Naive thymus-derived CD4-positive, alpha-beta T cell (primary cell): Measurements from ENCODE around the gene PIM2. TPM values are rescaled to one million over a fixed set of nuclear protein-coding genes. Genes with fewer than 3 reads are reported as not detected.
"Not testable (repeated sequence)": the region's sequence is repeated elsewhere in the genome, so short reads cannot be mapped to it uniquely, and the experiment has no call there.

Source experiments
- ATAC-seq: fragments of 150-1000 bp; cut with Tn5 transposase; 2 replicates; pipeline ENCODE4 v1.10.0; 2021; ENCODE audit warnings: mild to moderate bottlenecking, moderate library complexity
- CTCF ChIA-PET: fragments of 350-600 bp; sonication (Branson Sonifier 250); formaldehyde crosslinking; loops from one replicate; lab custom pipeline; 2021; ENCODE audit warnings: antibody characterized with exemption; lab: Charles Lee
- POLR2A ChIA-PET: fragments of 350-600 bp; sonication (Branson Sonifier 250); formaldehyde crosslinking; loops from one replicate; lab custom pipeline; 2021; ENCODE audit warnings: antibody characterized with exemption, inconsistent platforms; lab: Charles Lee
- DNase-seq, 9 donors: peaks; one replicate each; pipeline versions ENCODE4 v3.0.0 to v3.0.0-alpha.2; 2020 to 2022; ENCODE audit warnings: mixed read lengths in 1 of 9
- H3K27ac ChIP-seq: one replicate; pipeline ENCODE4 v1.7.0; 2013; ENCODE audit warnings: mild to moderate bottlenecking, low read depth, low read length, moderate library complexity
- H3K27me3 ChIP-seq, 2 donors: one replicate each; pipeline ENCODE4 v1.7.0; 2013; ENCODE audit warnings: low read length in 2 of 2, mild to moderate bottlenecking in 2 of 2, moderate library complexity in 2 of 2; ENCODE audit not compliant: control insufficient read depth in 2 of 2, insufficient read depth in 2 of 2
- H3K36me3 ChIP-seq, 3 experiments: 1 replicate in 2 of 3; 2 replicates in 1 of 3; pipeline ENCODE4 v1.7.0; 2013; ENCODE audit warnings: low read length in 3 of 3, mild to moderate bottlenecking in 3 of 3, moderate library complexity in 1 of 3; ENCODE audit not compliant: insufficient read depth in 3 of 3, control insufficient read depth in 2 of 3
- H3K4me1 ChIP-seq, 2 donors: one replicate each; pipeline ENCODE4 v1.7.0; 2013; ENCODE audit warnings: low read length in 2 of 2, mild to moderate bottlenecking in 2 of 2, moderate library complexity in 1 of 2; ENCODE audit not compliant: control insufficient read depth in 2 of 2, insufficient read depth in 2 of 2
- H3K4me3 ChIP-seq: 2 replicates; pipeline ENCODE4 v1.7.0; 2013; ENCODE audit warnings: mild to moderate bottlenecking, low read length
- H3K9me3 ChIP-seq, 3 experiments: 1 replicate in 2 of 3; 2 replicates in 1 of 3; pipeline ENCODE4 v1.7.0; 2013; ENCODE audit warnings: low read length in 3 of 3; ENCODE audit not compliant: control insufficient read depth in 2 of 3
- H3K27ac Mint-ChIP-seq, 9 donors: one replicate each; pipeline ENCODE4 v1.8.0; 2020 to 2022; ENCODE audit warnings: mixed read lengths in 9 of 9, mild to moderate bottlenecking in 8 of 9, moderate library complexity in 5 of 9, inconsistent platforms in 2 of 9
- H3K27me3 Mint-ChIP-seq, 5 donors: one replicate each; pipeline ENCODE4 v1.8.0; 2021 to 2022; ENCODE audit warnings: mixed read lengths in 5 of 5, mild to moderate bottlenecking in 1 of 5
- H3K36me3 Mint-ChIP-seq, 5 donors: one replicate each; pipeline ENCODE4 v1.8.0; 2020 to 2022; ENCODE audit warnings: mixed read lengths in 5 of 5, mild to moderate bottlenecking in 3 of 5, inconsistent platforms in 1 of 5
- H3K4me1 Mint-ChIP-seq, 7 donors: one replicate each; pipeline ENCODE4 v1.8.0; 2020 to 2022; ENCODE audit warnings: mixed read lengths in 7 of 7, mild to moderate bottlenecking in 3 of 7, inconsistent platforms in 1 of 7
- H3K4me3 Mint-ChIP-seq, 10 donors: one replicate each; pipeline ENCODE4 v1.8.0; 2020 to 2022; ENCODE audit warnings: mild to moderate bottlenecking in 10 of 10, mixed read lengths in 10 of 10, moderate library complexity in 6 of 10, inconsistent platforms in 2 of 10
- H3K9me3 Mint-ChIP-seq, 11 donors: one replicate each; pipeline ENCODE4 v1.8.0; 2020 to 2022; ENCODE audit warnings: mixed read lengths in 11 of 11, mild to moderate bottlenecking in 4 of 11, inconsistent platforms in 1 of 11, moderate library complexity in 1 of 11
- intact Hi-C, 2 donors: fragments of 100-400 bp; cut with micrococcal nuclease; formaldehyde crosslinking; loops; one replicate each; pipeline ENCODE4 v1.15.1; 2023
- polyA plus RNA-seq, 2 donors: library from polyadenylated mRNA; unstranded; fragments of 300-500 nt; fragmentation: Illumina TruSeq; gene quantifications; one replicate each; pipeline ENCODE4 v1.2.3, GENCODE V29; 2021
- total RNA-seq, 6 experiments: library from RNA in 5 of 6; stranded (reverse) in 5 of 6; gene quantifications; 1 replicate in 5 of 6; 2 replicates in 1 of 6; pipeline ENCODE4 v1.2.3 and lab custom pipeline; 2021 to 2026

The PIM2 gene
- total and polyA plus RNA-seq, 7 experiments from 2014 or later, result 144 to 463 (median 295) TPM

DNA sequence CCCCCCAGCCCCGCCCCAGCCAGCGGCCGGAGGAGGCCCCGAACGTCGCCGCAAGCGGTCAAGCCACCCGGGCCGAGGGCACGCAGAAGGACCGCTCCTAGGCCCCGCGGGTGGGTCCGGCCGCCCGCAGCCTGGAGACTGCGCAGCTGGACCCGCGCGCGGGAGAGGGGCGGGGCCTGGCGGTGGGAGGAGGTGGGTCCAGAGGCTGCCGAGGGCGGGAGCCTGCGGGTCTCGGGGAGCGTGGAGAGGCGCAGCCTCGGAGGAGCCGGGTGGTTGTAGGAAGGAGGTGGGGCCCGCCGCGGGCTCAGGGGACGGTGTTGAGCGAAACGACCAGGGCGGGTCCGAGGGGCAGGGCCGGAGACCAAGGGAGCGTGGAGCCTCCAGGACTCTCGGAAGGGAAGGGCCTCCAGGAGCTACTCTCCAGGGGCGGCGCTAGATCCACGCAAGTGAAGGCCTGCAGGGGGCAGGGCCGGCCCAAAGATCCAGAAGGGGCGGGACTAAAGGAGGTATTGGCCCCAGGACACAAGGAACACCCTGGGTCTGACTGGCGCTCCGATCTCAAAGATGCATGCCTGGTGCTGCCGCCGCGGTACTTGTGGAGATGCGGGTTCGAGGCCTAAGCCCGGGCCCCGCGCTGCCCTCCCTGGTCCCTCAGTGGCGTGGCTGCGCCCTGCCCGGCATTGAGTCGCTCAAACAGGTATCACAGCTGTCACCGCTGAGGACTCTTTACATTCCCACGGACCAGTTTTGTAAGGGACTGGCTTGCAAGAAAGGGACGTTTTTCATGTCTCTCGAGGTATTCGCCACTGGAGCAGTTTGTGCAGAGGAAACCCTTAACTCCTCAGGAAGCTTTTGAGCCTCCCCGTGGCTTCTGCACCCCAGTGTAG is 27.2 kb downstream of the PIM2 start:
- Mint-ChIP-seq H3K27me3 (no peaks in the 10 kb centered on the region), H3K36me3 (peaks cover 0 to 3% (median 0%) of the 10 kb centered on the region in 5 donors), H3K9me3 (peaks cover 0 to 2% (median 0%) of the 10 kb centered on the region in 11 donors), H3K4me1 (peaks cover 12 to 31% (median 20%) of the 10 kb centered on the region in 7 donors), H3K4me3 (peak overlapping the region; percentile 70 to 98 (median 86)), H3K27ac (peak overlapping the region in 8 of 9 donors; percentile 14 to 82 (median 64))
- ATAC-seq (peak; percentile 94), DNase-seq (peak; percentile 61 to 79 (median 75))
- no peaks in the 10 kb centered on the region for H3K9me3 ChIP-seq
- ChIA-PET CTCF (interaction anchor here (0.6 to 2.3 kb wide), 9 partner anchors 21 to 244 kb away, joined by 3 to 10 read pairs (median 5); no protein-coding TSS in a partner anchor), POLR2A (interaction anchor here (1.0 to 5.3 kb wide), 9 partner anchors 20 to 240 kb away, joined by 3 to 48 read pairs (median 4); partner anchors contain the start of genes OTUD5 and SLC35A2)
- intact Hi-C loops, result loop anchor here (1.0 to 10.0 kb wide), 13 partner anchors 20 to 373 kb away; partner anchors contain the start of genes MAGIX (in 2 of the 2), FOXP3 (in 1 of the 2), GPKOW (in 1 of the 2) and HDAC6 (in 1 of the 2)
- peak overlapping the region; percentile 81 for H3K27ac ChIP-seq
- peaks cover 7 to 8% of the 10 kb centered on the region in 2 donors for H3K4me1 ChIP-seq
- H3K36me3 ChIP-seq, result peaks cover 0 to 13% (median 0%) of the 10 kb centered on the region in 3 experiments
- no peaks in the 10 kb centered on the region for H3K27me3 ChIP-seq
- peak overlapping the region; percentile 53 for H3K4me3 ChIP-seq

DNA sequence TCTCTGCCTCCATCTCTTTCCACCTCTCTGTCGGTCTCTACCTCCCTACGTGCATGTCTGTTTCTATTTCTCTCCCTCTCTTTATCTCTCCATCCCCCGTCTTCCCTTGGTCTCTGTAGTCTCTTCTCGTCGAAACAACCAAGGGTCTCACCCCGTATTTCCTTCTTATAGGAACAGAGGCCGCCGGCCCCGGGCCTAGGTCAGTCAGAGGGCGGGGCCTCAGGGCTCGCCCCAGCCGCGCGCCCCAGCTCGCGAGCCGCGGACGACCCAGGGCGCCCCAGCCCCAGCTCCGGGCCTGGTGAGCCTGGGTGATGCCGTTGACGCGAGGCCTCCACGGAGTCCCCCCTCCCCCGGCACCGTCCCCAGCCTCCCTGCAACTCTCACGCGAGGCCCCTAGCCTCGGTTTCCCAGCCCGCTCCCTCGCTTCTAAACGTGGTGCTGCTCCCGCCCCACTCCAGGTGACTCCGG is 27.9 kb downstream of the PIM2 start:
- Mint-ChIP-seq H3K9me3 (peaks cover 0 to 2% (median 0%) of the 10 kb centered on the region in 11 donors), H3K4me1 (peaks cover 12 to 25% (median 20%) of the 10 kb centered on the region in 7 donors), H3K27me3 (no peaks in the 10 kb centered on the region), H3K27ac (peak overlapping the region in 8 of 9 donors; percentile 79 to 93 (median 86)), H3K4me3 (peak overlapping the region; percentile 73 to 98 (median 92)), H3K36me3 (peaks cover 0 to 3% (median 0%) of the 10 kb centered on the region in 5 donors)
- no peaks in the 10 kb centered on the region for H3K27me3 ChIP-seq
- peaks cover 0 to 13% (median 0%) of the 10 kb centered on the region in 3 experiments for H3K36me3 ChIP-seq
- peak overlapping the region; percentile 53 for H3K4me3 ChIP-seq
- DNase-seq (peak in 2 of 9 donors; percentile 8 to 31), ATAC-seq (peak; percentile 35)
- ChIA-PET CTCF (interaction anchor here (0.6 to 2.3 kb wide), 11 partner anchors 21 to 243 kb away, joined by 3 to 10 read pairs (median 5); no protein-coding TSS in a partner anchor), POLR2A (interaction anchor here (0.9 to 5.3 kb wide), 9 partner anchors 21 to 352 kb away, joined by 3 to 48 read pairs (median 4); partner anchors contain the start of genes OTUD5, SLC35A2 and TBC1D25)
- H3K9me3 ChIP-seq, result no peaks in the 10 kb centered on the region
- peaks cover 4% of the 10 kb centered on the region in 2 donors for H3K4me1 ChIP-seq
- intact Hi-C loops, result loop anchor here (1.0 to 10.0 kb wide), 13 partner anchors 20 to 374 kb away; partner anchors contain the start of genes MAGIX (in 2 of the 2), FOXP3 (in 1 of the 2), GPKOW (in 1 of the 2) and HDAC6 (in 1 of the 2)
- H3K27ac ChIP-seq, result peak overlapping the region; percentile 81

DNA sequence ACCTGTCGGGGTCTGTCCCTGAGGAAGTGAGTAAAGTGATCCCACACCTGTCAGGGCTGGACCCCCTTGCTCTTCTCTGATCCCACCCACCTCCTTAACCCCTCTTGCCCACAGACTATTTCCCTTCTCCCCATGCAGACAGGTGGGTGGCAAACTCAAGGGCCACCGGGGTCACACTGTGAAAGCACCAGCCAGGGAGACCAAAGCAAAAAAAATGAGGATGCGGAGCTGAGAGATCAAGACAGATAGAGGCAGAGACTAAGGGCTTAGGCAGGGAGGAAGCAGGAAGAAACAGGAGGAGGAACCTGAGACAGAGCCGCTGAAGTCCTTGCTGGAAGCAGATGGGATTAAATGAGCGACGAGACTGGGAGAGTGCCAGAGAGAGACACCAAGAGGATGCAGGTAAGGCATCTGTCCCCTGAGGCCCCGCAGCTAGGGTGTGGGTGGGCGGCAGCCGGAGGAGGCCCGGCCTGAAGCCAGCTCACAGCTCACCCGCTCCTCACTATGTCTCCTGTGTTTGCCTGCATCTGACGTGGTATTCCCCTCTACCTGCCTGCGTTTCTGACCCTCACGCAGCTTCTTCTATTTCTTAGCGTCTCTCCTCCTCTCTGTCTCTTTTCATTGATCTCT is 28.4 kb downstream of the PIM2 start:
- no peak for DNase-seq
- intact Hi-C loops, result loop anchor here (2.0 to 10.0 kb wide), 5 partner anchors 152 to 374 kb away; partner anchors contain the start of genes MAGIX (in 2 of the 2), FOXP3 (in 1 of the 2), GPKOW (in 1 of the 2) and PPP1R3F (in 1 of the 2)
- H3K9me3 ChIP-seq, result no peaks in the 10 kb centered on the region
- H3K27me3 ChIP-seq, result no peaks in the 10 kb centered on the region
- H3K27ac Mint-ChIP-seq, result peak overlapping the region; percentile 78 to 93 (median 87)
- H3K4me3 ChIP-seq, result peak overlapping the region; percentile 53
- H3K4me1 ChIP-seq, result peaks cover 4% of the 10 kb centered on the region in 2 donors
- peaks cover 10 to 21% (median 16%) of the 10 kb centered on the region in 7 donors for H3K4me1 Mint-ChIP-seq
- ATAC-seq, result no peak
- ChIA-PET CTCF (interaction anchor here (0.6 to 1.9 kb wide), 4 partner anchors 56 to 242 kb away, joined by 3 to 7 read pairs (median 4); no protein-coding TSS in a partner anchor), POLR2A (interaction anchor here (0.5 to 5.3 kb wide), 6 partner anchors 25 to 351 kb away, joined by 3 to 48 read pairs (median 4); partner anchors contain the start of genes HDAC6 and TBC1D25)
- no peaks in the 10 kb centered on the region for H3K27me3 Mint-ChIP-seq
- H3K9me3 Mint-ChIP-seq, result peaks cover 0 to 2% (median 0%) of the 10 kb centered on the region in 11 donors
- peak overlapping the region; percentile 81 for H3K27ac ChIP-seq
- peak overlapping the region; percentile 73 to 98 (median 92) for H3K4me3 Mint-ChIP-seq
- peaks cover 0 to 13% (median 0%) of the 10 kb centered on the region in 3 experiments for H3K36me3 ChIP-seq
- H3K36me3 Mint-ChIP-seq, result peaks cover 0 to 2% (median 0%) of the 10 kb centered on the region in 5 donors

DNA sequence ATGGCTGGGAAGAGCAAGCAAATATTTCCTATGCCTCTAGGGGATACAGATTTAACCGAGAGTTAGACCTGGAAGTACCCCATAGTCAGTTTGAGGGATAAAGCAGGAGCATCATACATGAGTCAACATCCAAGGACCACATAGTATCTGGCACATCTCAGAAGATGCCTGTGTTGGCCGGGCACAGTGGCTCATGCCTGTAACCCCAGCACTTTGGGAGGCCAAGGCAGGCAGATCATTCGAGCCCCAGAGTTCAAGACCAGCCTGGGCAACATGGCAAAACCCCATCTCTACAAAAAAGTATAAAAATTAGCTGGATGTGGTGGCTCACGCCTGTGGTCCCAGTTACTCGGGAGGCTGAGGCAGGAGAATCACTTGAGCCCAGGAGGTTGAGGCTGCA is 32.2 kb downstream of the PIM2 start:
- CTCF ChIA-PET, ATAC-seq, H3K27me3 ChIP-seq, H3K4me3 ChIP-seq, H3K27me3 Mint-ChIP-seq, H3K9me3 Mint-ChIP-seq, H3K36me3 ChIP-seq, H3K36me3 Mint-ChIP-seq, H3K4me3 Mint-ChIP-seq, H3K9me3 ChIP-seq, H3K4me1 ChIP-seq, intact Hi-C loops, H3K27ac ChIP-seq, H3K27ac Mint-ChIP-seq, DNase-seq, POLR2A ChIA-PET: not testable (repeated sequence)
- peaks cover 5 to 12% (median 10%) of the 10 kb centered on the region in 7 donors for H3K4me1 Mint-ChIP-seq

DNA sequence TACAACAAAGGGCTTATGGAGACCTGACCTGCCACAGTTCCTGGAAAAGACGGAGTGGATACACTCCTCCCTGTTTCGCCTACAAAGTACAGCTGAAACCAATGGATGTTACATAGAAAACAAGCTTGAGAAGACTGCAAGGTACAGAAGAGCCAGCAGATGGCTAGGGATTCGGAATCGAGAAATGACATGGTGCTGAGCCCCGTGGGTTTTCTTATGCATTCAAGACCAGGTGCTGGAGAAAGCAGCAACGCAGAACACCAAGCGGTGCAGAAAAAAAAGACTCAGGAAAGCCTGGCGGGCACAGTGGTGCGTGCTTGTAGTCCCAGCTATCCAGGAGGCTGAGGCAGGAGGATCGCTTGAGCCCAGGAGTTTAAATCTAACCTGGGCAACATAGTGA is 35.1 kb downstream of the PIM2 start:
- no peak for DNase-seq
- intact Hi-C loops, result no loop called here
- Histone ChIP-seq H3K27me3 (no peaks in the 10 kb centered on the region), H3K9me3 (no peaks in the 10 kb centered on the region), H3K4me3 (no peak overlapping the region), H3K36me3 (no peaks in the 10 kb centered on the region), H3K27ac (no peak overlapping the region), H3K4me1 (no peaks in the 10 kb centered on the region)
- H3K4me1 Mint-ChIP-seq, result no peaks in the 10 kb centered on the region
- no peak overlapping the region for H3K27ac Mint-ChIP-seq
- POLR2A ChIA-PET, result interaction anchor here (0.6 kb wide), 1 partner anchor 347 kb away, joined by 3 read pairs; no protein-coding TSS in a partner anchor
- peaks cover 0 to 4% (median 0%) of the 10 kb centered on the region in 5 donors for H3K27me3 Mint-ChIP-seq
- H3K9me3 Mint-ChIP-seq, result no peaks in the 10 kb centered on the region
- CTCF ChIA-PET, result no interaction called here
- no peak overlapping the region for H3K4me3 Mint-ChIP-seq
- no peaks in the 10 kb centered on the region for H3K36me3 Mint-ChIP-seq
- ATAC-seq, result no peak

DNA sequence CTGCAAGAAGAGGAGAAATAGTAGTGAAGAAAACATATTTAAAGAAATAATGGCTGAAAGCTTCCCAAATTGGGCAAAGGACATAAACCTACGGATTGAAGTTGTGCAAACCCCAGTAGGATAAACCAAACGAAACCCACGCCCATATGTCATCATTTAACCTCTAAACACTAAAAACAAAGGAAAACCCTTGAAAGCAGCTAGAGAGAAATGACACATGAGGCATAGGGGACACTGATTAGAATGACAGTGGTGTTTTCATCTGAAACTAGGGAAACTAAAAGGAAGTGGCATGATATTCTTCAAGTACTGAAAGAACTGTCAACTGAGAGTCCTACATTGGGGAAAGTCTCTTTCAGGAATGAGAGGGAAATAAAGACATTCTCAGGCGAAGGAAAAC is 41.9 kb downstream of the PIM2 start:
- H3K36me3 ChIP-seq, H3K4me1 Mint-ChIP-seq, CTCF ChIA-PET, H3K9me3 ChIP-seq, H3K27me3 ChIP-seq, H3K27me3 Mint-ChIP-seq, POLR2A ChIA-PET, H3K4me1 ChIP-seq, H3K36me3 Mint-ChIP-seq, H3K27ac ChIP-seq, DNase-seq, H3K4me3 ChIP-seq, H3K9me3 Mint-ChIP-seq, intact Hi-C loops, H3K4me3 Mint-ChIP-seq, ATAC-seq: not testable (repeated sequence)
- H3K27ac Mint-ChIP-seq, result peak overlapping the region in 1 of 9 donors; percentile 18
